ENCODE measurements around the gene ACTN2. TPM values are rescaled to one million over a fixed set of nuclear protein-coding genes. Genes with fewer than 3 reads are reported as not detected.

The ACTN2 gene
- total and polyA plus RNA-seq, 2 donors (not counting 3 experiments of a cell fraction or from before 2014, with no cell fraction given) = 0.22 to 0.55 TPM

GRCh38 chr1:236686815-236687160 lies 489 bp downstream of the ACTN2 start:
- FAIRE-seq = no peak
- dilution Hi-C loops (cut with MboI; ENCODE audit: extremely low pct_ligation_motif_present, low sequenced_read_pairs) = no loop called here

More at GRCh38 chr1:236686815-236687160, 489 bp downstream of the ACTN2 start:
- Histone ChIP-seq H4K20me1 (replicated peaks; ENCODE audit: control insufficient read depth, extremely low read depth, insufficient read depth, low read length) (no peaks in the 10 kb centered on the region), H3K4me3 (replicated peaks in 1 of 3; ENCODE audit: insufficient read depth in 1 of 3, low read depth in 1 of 3, low read length in 3 of 3) (peak overlapping the region; percentile 19 to 62 (median 44)), H3K9me1 (replicated peaks; ENCODE audit: control insufficient read depth, extremely low read depth, insufficient read depth, low read length) (no peaks in the 10 kb centered on the region), H3K79me2 (ENCODE audit: control insufficient read depth, insufficient read depth, low read length) (no peaks in the 10 kb centered on the region), H3K4me1 (ENCODE audit: control insufficient read depth, extremely low read depth, insufficient read depth, low read length) (peaks cover 7% of the 10 kb centered on the region), H3K36me3 (ENCODE audit: control insufficient read depth in 2 of 2, extremely low read depth in 1 of 2, insufficient read depth in 2 of 2, low read length in 2 of 2) (no peaks in the 10 kb centered on the region), H3K9me3 (replicated peaks; ENCODE audit: control insufficient read depth, insufficient read depth, low read length) (no peaks in the 10 kb centered on the region), H3K27ac (ENCODE audit: insufficient read depth, low read depth, low read length) (no peak overlapping the region), H3K4me2 (ENCODE audit: insufficient read depth, low read length) (peak overlapping the region; percentile 70), H2AFZ (ENCODE audit: low read depth, low read length) (peak overlapping the region; percentile 99), H3K27me3 (ENCODE audit: control insufficient read depth in 2 of 2, insufficient read depth in 2 of 2, low read length in 2 of 2) (peaks cover 2 to 3% of the 10 kb centered on the region in 2 experiments), H3K9ac (replicated peaks; ENCODE audit: extremely low read depth, insufficient read depth, low read length) (no peak overlapping the region)
- ChIA-PET POLR2A (no interaction called here), CTCF (interaction anchor here (1.0 kb wide), 1 partner anchor 78 kb away, joined by 5 read pairs; no protein-coding TSS in a partner anchor)
- TF ChIP-seq POLR2AphosphoS5 (IDR thresholded peaks at IDR 0.05; ENCODE audit: insufficient read depth, low read depth, low read length) (no peak), FOS (IDR thresholded peaks at IDR 0.05; ENCODE audit: borderline replicate concordance, insufficient read depth, low read length) (no peak), EZH2 (IDR thresholded peaks at IDR 0.05; ENCODE audit: borderline replicate concordance, low read depth, low read length, severe bottlenecking) (no peak), POLR2A (IDR thresholded peaks at IDR 0.05; ENCODE audit: low read depth, low read length) (no peak), CTCF (IDR thresholded peaks at IDR 0.05; ENCODE audit: extremely low read depth in 1 of 2, insufficient read depth in 1 of 2, low read depth in 1 of 2, low read length in 2 of 2) (no peak), GATA2 (IDR thresholded peaks at IDR 0.05; ENCODE audit: insufficient read depth, insufficient read length, low read depth, low read length) (no peak)
- TF ChIP-seq, protein P1, sequence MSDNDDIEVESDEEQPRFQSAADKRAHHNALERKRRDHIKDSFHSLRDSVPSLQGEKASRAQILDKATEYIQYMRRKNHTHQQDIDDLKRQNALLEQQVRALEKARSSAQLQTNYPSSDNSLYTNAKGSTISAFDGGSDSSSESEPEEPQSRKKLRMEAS (IDR thresholded peaks at IDR 0.05; ENCODE audit: insufficient read depth, insufficient read length) = no peak
- peak; percentile 5 for DNase-seq (ENCODE audit: low read depth, low spot score)
- no TSS peak for BruUV-seq (replicated peaks)
- intact Hi-C loops (cut with micrococcal nuclease) = loop anchor here (1.0 to 5.0 kb wide), 4 partner anchors 48 to 109 kb away; partner anchors contain the start of gene MTR

Data from endothelial cell of umbilical vein (primary cell).